DMS 273 treated with DMSO at 0.1 percent for 48 hours (cell line): ENCODE results near the gene EVI2A.
"Not testable (repeated sequence)": the region's sequence is repeated elsewhere in the genome, so short reads cannot be mapped to it uniquely, and the experiment has no call there.

Experiments
- DNase-seq: peaks from one replicate; lab custom pipeline; 2025; lab: John Stamatoyannopoulos, UW

The EVI2A gene

DNA sequence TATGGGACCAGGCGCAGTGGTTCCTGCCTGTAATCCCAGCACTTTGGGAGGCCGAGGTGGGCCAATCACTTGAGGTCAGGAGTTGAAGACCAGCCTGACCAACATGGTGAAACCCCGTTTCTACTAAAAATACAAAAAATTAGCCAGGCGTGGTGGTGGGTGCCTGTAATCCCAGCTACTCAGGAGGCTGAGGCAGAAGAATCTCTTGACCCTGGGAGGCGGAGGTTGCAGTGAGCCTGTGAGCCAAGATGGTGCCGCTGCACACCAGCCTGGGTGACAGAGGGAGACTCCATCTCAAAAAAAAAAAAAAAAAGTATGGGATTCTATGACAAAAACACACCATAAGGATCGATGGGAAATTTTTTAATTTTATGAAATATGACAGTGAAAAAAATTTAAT, 9.2 kb downstream of the EVI2A start:
- DNase-seq: not testable (repeated sequence)

DNA sequence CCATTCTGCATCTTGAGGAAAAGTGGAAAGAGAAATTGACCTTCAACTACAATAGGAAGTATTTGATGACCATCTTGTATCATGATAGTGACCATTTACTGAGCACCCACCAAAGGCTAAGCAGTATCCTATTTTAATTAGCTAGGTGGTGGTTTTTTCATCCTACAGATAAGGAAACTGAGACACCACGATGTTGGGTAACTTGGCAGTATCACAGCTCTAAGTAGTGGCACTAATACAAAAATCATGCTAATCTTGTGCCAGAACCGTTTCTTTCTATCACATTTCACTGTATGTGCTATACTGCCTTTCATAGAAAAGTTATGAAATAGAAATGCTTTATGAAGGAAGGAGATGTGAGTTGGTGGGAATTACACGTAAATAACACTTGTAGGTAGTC, 9.9 kb downstream of the EVI2A start:
- DNase-seq: no peak

DNA sequence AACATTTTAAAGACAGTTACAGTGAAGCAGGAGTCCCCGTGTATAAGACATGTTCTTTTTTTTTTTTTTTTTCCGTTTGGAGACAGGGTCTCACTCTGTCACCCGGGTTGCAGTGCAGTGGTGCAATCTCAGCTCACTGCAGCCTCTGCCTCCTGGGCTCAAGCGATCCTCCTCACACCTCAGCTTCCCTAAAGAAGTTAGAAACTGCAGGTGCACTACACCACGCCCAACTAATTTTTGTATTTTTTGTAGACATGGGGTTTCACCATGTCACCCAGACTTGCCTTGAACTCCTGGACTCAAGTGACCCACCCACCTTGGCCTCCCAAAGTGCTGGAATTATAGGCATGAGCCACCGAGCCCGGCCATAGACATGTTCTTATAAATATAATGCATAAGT, 10.5 kb downstream of the EVI2A start:
- DNase-seq: no peak

DNA sequence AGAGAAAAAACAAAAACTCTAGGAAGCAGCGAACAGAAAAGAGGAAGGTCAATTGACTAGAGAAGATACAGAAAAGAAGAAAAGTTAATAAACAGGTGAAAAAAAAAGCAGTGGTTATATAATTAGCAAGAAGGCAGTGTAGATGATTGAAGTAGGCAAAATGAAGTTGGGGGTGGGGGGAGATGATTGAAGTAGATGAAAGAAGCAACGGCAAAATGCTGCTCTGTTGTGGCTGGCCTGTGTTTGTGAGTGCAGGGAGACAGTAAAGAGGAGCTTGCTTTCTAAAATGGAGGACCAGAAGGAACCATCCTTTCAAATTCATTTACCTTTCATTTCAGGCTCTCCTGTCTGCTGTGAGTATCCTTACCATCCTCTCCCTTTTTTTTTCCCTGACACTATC, 11.2 kb downstream of the EVI2A start:
- no peak for DNase-seq

DNA sequence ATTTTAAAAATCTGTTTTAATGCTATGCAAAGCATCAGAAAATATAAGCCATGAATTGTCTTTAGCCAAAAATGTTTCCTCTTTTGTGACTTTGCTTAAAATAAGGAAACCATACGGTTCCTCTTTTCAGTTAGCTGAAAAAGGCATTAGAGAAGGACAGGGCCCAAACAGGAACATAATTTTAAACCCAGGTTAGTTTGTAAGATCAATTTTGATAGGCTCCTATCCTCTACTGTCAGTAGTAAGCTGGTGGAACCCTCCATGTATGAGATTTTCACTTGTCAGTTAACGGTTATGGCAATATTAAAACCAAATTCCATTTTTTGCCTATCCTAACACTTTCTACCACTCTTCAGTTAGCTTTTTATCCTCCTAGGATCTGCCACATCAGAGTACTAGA, 11.9 kb downstream of the EVI2A start:
- DNase-seq: no peak

DNA sequence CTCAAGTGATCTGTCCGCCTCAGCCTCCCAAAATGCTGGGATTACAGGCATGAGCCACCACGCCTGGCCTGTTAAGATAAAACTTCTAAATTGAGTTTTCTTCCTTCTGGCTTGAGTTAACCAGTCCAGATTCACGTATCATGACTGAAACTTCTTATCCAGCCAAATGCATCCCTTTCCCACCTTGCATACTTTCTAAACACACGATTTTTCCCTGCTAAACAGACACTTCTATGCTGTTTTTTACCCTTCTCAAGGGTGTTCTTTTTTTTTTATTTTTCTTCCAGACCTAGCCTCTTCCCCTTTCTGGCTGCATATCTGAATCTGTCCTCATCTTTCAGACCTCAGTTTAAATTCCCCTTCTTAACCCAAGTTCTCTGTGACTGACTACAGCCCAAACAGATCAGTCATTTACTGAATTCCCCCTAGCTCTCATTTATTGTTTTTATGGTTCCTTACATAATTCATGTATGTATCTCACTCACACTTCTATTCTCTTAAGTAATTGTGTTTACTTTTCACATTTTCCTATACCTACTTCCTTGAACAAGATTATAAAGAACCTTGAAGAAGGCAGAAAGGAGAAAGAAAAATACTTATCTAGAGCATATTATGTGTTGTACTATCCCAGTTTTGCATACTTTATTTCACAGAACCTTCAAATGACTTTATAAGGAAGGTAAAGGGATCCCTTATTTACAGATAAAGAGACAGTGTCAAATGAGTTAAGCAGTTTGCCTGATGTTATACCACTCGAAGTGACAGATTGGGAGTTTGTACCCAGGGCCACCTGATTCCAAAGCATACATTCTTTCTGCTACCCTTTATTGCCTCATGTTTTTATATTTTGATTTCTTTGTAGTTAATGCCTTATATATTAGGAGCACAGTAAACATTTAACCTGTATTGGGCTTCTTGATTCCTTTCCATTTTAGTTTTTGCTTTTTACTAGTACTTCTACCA, 12.8 kb downstream of the EVI2A start:
- no peak for DNase-seq

GRCh38 chr17:31307640-31308039, 13.8 kb downstream of the EVI2A start:
- no peak for DNase-seq

DNA sequence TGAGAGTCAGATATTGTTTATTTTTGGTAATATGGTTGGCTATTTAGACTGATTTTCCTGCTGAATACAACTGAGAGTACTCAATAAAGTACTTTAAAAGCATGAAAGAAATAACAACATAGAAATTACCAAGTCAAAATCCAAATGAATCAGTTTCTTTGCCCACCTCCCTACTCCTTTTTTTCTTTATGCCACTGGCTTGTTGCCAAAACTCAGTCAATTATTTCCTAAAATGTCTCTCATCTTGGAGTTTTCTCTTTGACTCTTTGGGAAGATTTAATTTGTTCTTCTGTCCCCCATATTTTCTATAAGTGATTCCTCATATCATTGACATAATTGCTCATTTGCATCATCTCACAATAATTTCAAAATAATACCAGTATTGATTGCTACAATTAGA, 21.8 kb downstream of the EVI2A start:
- DNase-seq: no peak

DNA sequence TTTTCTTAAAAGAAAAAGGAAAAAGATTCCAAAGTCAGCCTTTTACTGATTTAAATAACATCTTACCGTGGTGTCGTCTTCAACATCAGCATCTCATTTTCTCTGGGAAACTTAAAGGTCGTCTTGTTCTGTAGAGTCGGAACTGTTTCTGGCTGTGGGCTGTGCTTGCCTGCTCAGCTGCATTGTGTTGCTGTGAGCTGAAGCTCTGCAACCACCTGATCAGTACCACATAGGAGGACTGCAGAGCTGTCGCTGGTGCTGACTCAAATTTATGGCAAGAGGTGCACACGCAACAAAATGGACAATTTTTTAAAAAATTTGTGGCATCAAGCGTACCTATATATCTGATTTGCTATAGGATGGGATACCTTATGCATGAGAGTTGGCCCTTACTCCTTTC, 24.3 kb downstream of the EVI2A start, which contains the start of gene OMG:
OMG (minus strand) TSS at position 150 of the 400 bp plus-strand sequence. CDS start 908 bp downstream, outside the sequence.
- DNase-seq: no peak

GRCh38 chr17:31296142-31296541, 25.3 kb downstream of the EVI2A start:
- DNase-seq: no peak

GRCh38 chr17:31295489-31295871, 25.9 kb downstream of the EVI2A start:
- no peak for DNase-seq

- no peak for DNase-seq
Measured at GRCh38 chr17:31294820-31295488, 26.5 kb downstream of the EVI2A start.

- no peak for DNase-seq
Measured at GRCh38 chr17:31294231-31294630, 27.2 kb downstream of the EVI2A start.

GRCh38 chr17:31293581-31293980, 27.8 kb downstream of the EVI2A start:
- no peak for DNase-seq

GRCh38 chr17:31291820-31292219, 29.6 kb downstream of the EVI2A start:
- DNase-seq: no peak

- no peak for DNase-seq
Measured at GRCh38 chr17:31289790-31290189, 31.6 kb downstream of the EVI2A start.

- not testable (repeated sequence) for DNase-seq
Measured at GRCh38 chr17:31287932-31288331, 33.5 kb downstream of the EVI2A start.

DNA sequence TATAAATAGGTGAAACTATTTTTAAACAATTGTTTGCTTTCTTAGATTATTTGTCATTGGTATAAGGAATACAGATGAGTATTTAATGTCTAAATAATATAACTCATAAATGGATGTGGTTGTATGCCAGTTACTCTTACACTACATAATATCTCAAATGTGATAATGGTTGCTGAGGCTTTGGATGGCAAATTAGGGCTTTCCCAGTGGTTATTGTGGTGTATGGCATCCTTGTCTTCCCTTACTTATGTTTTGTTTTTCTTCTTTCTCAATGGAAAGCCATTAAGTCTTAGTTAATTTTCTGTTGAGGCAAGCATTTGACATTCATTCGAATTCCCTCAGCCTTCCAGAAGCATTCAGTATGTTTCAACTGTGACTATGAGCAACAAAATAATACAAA, 34.8 kb downstream of the EVI2A start:
- no peak for DNase-seq

- DNase-seq: no peak
Measured at GRCh38 chr17:31283841-31284240, 37.6 kb downstream of the EVI2A start.

GRCh38 chr17:31281061-31281460, 40.4 kb downstream of the EVI2A start:
- no peak for DNase-seq

GRCh38 chr17:31279401-31279800, 42.0 kb downstream of the EVI2A start:
- no peak for DNase-seq

- no peak for DNase-seq
Measured at GRCh38 chr17:31275116-31275515, 46.3 kb downstream of the EVI2A start.

- no peak for DNase-seq
Measured at GRCh38 chr17:31274252-31274651, 47.2 kb downstream of the EVI2A start.
